C4-2B (cell line): ENCODE measurements around the gene PDE8B.

ENCODE experiments used
- CTCF ChIP-seq: fragments of 450-650 bp; conservative IDR thresholded peaks from 2 replicates; pipeline ENCODE4 v1.5.1; 2017; ENCODE audit warnings: mild to moderate bottlenecking
- ZFX ChIP-seq: fragments of 450-650 bp; IDR thresholded peaks from 2 replicates; pipeline ENCODE4 v1.6.1; 2017

GRCh38 chr5:77209495-77210090 is 887 bp upstream of the PDE8B start:
- no peak for TF ChIP-seq CTCF
- no peak for TF ChIP-seq ZFX
